Testis (tissue), 2 donors: ENCODE data around the gene CDH24.

Experiments
- POLR2A ChIP-seq: fragments of 450-650 bp; IDR thresholded peaks from one replicate; pipeline ENCODE4 v1.6.1; 2017; ENCODE audit warnings: antibody characterized with exemption, mild to moderate bottlenecking, moderate library complexity
- TF ChIP-seq, protein P1 (sequence below), 3 experiments: fragments of 450-650 bp in 2 of 3; fragments of 200-600 bp in 1 of 3; sonication (generic) in 1 of 3; IDR thresholded peaks; one replicate each; pipeline ENCODE4 v1.5.1; 2016 to 2019; ENCODE audit warnings: antibody characterized with exemption in 3 of 3, mild to moderate bottlenecking in 2 of 3, moderate library complexity in 1 of 3

DNA sequence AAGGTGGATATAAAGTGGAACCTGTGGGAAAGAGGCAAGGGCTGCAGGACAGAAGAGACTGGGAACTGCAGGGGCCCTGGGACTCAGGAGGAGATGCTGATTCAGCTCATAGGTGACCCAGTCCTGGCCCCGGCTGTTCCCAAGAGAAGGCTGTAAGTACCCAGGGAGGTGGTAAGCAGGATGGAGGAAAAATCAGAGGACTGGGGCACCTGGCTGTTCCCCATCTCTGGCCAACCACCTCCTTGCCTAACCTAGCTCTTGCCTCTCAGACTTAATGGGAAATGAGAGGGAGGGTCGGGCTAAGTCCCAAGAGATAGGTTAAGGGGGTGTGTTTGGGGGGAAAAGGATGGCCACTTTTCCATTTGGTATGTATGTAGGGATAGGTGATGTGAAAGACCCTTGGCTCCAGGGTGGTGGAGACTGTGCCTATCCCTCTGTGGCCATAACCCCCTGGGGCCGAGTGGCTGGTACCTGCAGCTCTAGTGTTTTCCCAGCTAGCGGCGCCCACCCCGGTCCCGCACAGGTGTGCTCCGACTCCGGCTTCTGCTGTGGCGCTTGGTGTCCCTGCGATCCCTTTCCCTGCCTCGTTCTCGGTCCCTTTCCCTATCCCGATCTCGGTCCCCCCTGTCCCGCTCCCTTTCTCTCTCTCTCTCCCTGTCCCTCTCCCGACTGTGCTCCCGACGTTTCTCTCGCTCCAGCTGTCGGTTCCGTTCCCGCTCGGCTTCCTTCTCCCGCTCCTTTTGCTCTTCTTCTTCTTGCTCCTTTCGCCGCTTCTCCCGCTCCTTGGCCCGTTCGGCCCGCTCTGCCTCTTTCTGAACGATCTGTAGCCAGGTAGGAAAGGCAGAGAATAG is 1.6 kb upstream of the CDH24 start:
- TF ChIP-seq, protein P1, sequence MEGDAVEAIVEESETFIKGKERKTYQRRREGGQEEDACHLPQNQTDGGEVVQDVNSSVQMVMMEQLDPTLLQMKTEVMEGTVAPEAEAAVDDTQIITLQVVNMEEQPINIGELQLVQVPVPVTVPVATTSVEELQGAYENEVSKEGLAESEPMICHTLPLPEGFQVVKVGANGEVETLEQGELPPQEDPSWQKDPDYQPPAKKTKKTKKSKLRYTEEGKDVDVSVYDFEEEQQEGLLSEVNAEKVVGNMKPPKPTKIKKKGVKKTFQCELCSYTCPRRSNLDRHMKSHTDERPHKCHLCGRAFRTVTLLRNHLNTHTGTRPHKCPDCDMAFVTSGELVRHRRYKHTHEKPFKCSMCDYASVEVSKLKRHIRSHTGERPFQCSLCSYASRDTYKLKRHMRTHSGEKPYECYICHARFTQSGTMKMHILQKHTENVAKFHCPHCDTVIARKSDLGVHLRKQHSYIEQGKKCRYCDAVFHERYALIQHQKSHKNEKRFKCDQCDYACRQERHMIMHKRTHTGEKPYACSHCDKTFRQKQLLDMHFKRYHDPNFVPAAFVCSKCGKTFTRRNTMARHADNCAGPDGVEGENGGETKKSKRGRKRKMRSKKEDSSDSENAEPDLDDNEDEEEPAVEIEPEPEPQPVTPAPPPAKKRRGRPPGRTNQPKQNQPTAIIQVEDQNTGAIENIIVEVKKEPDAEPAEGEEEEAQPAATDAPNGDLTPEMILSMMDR (IDR thresholded peaks at IDR 0.05), result no peak
- no peak for TF ChIP-seq POLR2A
